Adrenal gland (tissue), 12 donors: ENCODE data around the gene C4B. TPM values are rescaled to one million over a fixed set of nuclear protein-coding genes. Genes with fewer than 3 reads are reported as not detected.
A peak's percentile ranks its signal among the peaks of the same experiment; 100 is the strongest.

Experiments used
- DNase-seq, 7 donors: peaks; one replicate each; pipeline ENCODE4 v3.0.0-alpha.2; 2019 to 2020
- H3K27ac ChIP-seq, 5 donors: fragments of 200-600 bp; sonication (generic) in 4 of 5; 1 replicate in 3 of 5; 2 replicates in 2 of 5; pipeline versions ENCODE4 v1.5.1 to v1.8.0; 2016 to 2020; ENCODE audit warnings: mild to moderate bottlenecking in 1 of 5
- H3K27me3 ChIP-seq: fragments of 200-600 bp; 2 replicates; pipeline ENCODE4 v1.8.0; 2021
- H3K36me3 ChIP-seq, 2 donors: fragments of 200-600 bp; replicated peaks in 1 of 2; 1 replicate in 1 of 2; 2 replicates in 1 of 2; pipeline versions ENCODE4 v1.5.1 to v1.8.0; 2018 to 2022
- H3K4me1 ChIP-seq, 2 donors: fragments of 200-600 bp; replicated peaks in 1 of 2; 1 replicate in 1 of 2; 2 replicates in 1 of 2; pipeline versions ENCODE4 v1.5.1 to v1.8.0; 2018 to 2021
- H3K4me3 ChIP-seq, 4 donors: fragments of 200-600 bp; sonication (generic) in 3 of 4; one replicate each; pipeline ENCODE4 v1.5.1; 2016 to 2018
- H3K9me3 ChIP-seq, 3 donors: fragments of 200-600 bp; sonication (generic) in 1 of 3; replicated peaks in 1 of 3; 1 replicate in 2 of 3; 2 replicates in 1 of 3; pipeline versions ENCODE4 v1.5.1 to v1.8.0; 2016 to 2021
- POLR2A ChIP-seq, 2 donors: fragments of 450-650 bp; IDR thresholded peaks; one replicate each; pipeline ENCODE4 v1.6.1; 2017; ENCODE audit warnings: antibody characterized with exemption in 2 of 2, mild to moderate bottlenecking in 2 of 2, moderate library complexity in 1 of 2
- WGBS, 4 donors: extraction: QIAGEN DNeasy Blood & Tissue Kit in 2 of 4; methylation state at CpG; one replicate each; pipeline versions ENCODE4 v1.1.5 to v1.1.7; 2013 to 2017; 5-methylcytosine and 5-hydroxymethylcytosine counted together
- intact Hi-C, 2 donors: fragments of 100-400 bp; cut with DNase I; formaldehyde crosslinking; loops; one replicate each; pipeline versions ENCODE4 v1.14.1 to v1.15.0; 2022 to 2023
- polyA plus RNA-seq, 3 donors: library from polyadenylated mRNA; stranded (reverse); fragments of 200-250 nt in 2 of 3; fragments of 350-450 nt in 1 of 3; fragmentation: Illumina TruSeq in 1 of 3; extraction: RNeasy Lipid Tissue Mini Kit (QIAGEN cat#74804) in 1 of 3; gene quantifications; one replicate each; pipeline ENCODE4 v1.2.3, GENCODE V29; 2013 to 2014
- total RNA-seq, 9 donors: library from RNA; depleted of rRNA in 4 of 9; stranded (reverse); fragments of >200 nt in 4 of 9; fragments of 120-200 nt in 1 of 9; fragmentation: NEBNext Ultra II Directional in 1 of 9; extraction: Animal tissue kit (Norgen Biotek cat#: 25700) in 1 of 9; gene quantifications; one replicate each; pipeline versions ENCODE4 v1.1.0 to v1.2.4, GENCODE V29; 2013 to 2023
- TF ChIP-seq, protein P1 (sequence below), 6 experiments: fragments of 450-650 bp in 4 of 6; fragments of 200-600 bp in 2 of 6; sonication (generic) in 1 of 6; IDR thresholded peaks; 1 replicate in 5 of 6; 2 replicates in 1 of 6; pipeline versions ENCODE4 v1.5.1 to v1.8.0; 2016 to 2021; ENCODE audit warnings: antibody characterized with exemption in 6 of 6, mild to moderate bottlenecking in 2 of 6, moderate library complexity in 1 of 6
- donor health status: healthy with polysubstance abuse.
- donor health status: Bipolar disorder and iron deficiency.
- donor health status: DM: yes; HTN: yes; CAD: no.
- donor health status: DM: no; HTN: no; CAD: no.
- donor health status: DM: no; HTN: no; CAD: no.
- donor health status: DM: yes; HTN: yes; CAD: no.

Gene C4B
- total and polyA plus RNA-seq, 12 donors = 236 to 5,092 (median 1,284) TPM

- 88 to 91% (median 90%) methylated on average over 12 to 14 of the region's 14 CpGs for WGBS, 4 donors
- Histone ChIP-seq H3K27me3 (no peaks in the 10 kb centered on the region), H3K4me3 (no peak overlapping the region), H3K27ac (no peak overlapping the region), H3K9me3 (no peaks in the 10 kb centered on the region), H3K36me3 (no peaks in the 10 kb centered on the region), H3K4me1 (no peaks in the 10 kb centered on the region)
- TF ChIP-seq POLR2A (IDR thresholded peaks at IDR 0.05) = no peak
- TF ChIP-seq, protein P1, sequence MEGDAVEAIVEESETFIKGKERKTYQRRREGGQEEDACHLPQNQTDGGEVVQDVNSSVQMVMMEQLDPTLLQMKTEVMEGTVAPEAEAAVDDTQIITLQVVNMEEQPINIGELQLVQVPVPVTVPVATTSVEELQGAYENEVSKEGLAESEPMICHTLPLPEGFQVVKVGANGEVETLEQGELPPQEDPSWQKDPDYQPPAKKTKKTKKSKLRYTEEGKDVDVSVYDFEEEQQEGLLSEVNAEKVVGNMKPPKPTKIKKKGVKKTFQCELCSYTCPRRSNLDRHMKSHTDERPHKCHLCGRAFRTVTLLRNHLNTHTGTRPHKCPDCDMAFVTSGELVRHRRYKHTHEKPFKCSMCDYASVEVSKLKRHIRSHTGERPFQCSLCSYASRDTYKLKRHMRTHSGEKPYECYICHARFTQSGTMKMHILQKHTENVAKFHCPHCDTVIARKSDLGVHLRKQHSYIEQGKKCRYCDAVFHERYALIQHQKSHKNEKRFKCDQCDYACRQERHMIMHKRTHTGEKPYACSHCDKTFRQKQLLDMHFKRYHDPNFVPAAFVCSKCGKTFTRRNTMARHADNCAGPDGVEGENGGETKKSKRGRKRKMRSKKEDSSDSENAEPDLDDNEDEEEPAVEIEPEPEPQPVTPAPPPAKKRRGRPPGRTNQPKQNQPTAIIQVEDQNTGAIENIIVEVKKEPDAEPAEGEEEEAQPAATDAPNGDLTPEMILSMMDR (IDR thresholded peaks at IDR 0.05) = no peak
- no peak for DNase-seq
- intact Hi-C loops = no loop called here
Observed at GRCh38 chr6:32068867-32069266, 54.3 kb downstream of the C4B start.

DNA sequence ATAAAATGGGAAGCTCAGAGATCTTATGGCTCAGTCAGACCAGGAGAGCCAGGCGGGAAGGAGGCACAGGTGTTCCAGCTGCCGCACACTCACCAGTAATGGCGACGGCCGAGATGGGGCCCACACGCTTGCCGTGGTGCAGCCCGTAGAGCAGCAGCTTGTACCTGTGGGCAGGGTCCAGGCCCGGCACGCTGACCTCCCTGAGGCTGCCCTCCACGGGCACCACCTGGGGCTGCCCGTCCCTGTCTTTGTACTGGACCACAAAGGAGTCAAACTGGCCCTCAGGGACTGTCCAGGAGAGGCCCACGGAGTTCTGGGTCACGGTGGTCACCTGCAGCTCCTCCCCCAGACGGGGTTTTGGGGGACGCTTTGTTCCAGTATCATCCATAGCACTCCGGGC, 54.9 kb downstream of the C4B start:
- intact Hi-C loops = no loop called here
- DNase-seq = no peak
- TF ChIP-seq POLR2A (IDR thresholded peaks at IDR 0.05) = no peak
- TF ChIP-seq, protein P1 (IDR thresholded peaks at IDR 0.05) = no peak

DNA sequence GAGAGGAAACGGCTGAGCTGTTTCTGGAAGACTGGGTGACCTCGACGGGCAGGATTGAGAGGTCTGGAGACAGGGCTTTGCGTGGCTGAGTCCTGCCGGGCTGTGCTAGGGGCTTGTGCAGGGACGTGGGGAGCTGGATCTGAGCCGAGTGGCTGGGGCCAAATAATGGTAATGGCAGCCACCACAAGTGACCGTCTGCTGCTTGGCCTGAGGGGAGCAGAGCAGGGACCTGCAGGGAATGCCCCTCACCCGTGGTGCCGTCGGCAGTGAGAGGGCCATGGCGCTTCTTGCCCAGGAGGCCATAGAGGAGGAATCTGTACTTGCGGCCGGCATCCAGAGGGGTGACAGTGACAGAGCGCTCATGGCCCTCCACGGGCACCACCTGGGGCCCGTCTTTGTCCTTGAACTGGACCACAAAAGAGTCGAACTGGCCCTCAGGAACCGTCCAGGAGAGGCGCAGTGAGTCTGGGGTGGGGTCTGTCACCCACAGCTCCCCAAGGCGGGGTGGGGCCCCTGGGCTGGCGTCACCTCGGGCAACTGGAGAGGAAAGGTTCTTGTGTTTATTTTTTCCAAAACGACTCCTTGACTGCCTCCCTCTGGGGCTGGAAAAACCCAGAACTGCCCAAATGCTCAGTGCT, 55.4 kb downstream of the C4B start:
- Histone ChIP-seq H3K27me3 (no peaks in the 10 kb centered on the region), H3K27ac (peak overlapping the region in 1 of 5 donors; percentile 63), H3K4me1 (no peaks in the 10 kb centered on the region), H3K9me3 (no peaks in the 10 kb centered on the region), H3K4me3 (no peak overlapping the region), H3K36me3 (no peaks in the 10 kb centered on the region)
- WGBS, 4 donors = 77 to 90% (median 83%) methylated on average over 15 to 24 of the region's 24 CpGs
- DNase-seq = no peak
- intact Hi-C loops = no loop called here
- TF ChIP-seq POLR2A (IDR thresholded peaks at IDR 0.05) = no peak
- TF ChIP-seq, protein P1 (IDR thresholded peaks at IDR 0.05) = no peak

More for the DNA sequence above, 54.9 kb downstream of the C4B start:
- Histone ChIP-seq H3K9me3 (no peaks in the 10 kb centered on the region), H3K27ac (no peak overlapping the region), H3K4me3 (no peak overlapping the region), H3K36me3 (no peaks in the 10 kb centered on the region), H3K27me3 (no peaks in the 10 kb centered on the region), H3K4me1 (no peaks in the 10 kb centered on the region)
- WGBS, 4 donors = 91 to 93% (median 92%) methylated on average over 14 to 17 of the region's 17 CpGs

DNA sequence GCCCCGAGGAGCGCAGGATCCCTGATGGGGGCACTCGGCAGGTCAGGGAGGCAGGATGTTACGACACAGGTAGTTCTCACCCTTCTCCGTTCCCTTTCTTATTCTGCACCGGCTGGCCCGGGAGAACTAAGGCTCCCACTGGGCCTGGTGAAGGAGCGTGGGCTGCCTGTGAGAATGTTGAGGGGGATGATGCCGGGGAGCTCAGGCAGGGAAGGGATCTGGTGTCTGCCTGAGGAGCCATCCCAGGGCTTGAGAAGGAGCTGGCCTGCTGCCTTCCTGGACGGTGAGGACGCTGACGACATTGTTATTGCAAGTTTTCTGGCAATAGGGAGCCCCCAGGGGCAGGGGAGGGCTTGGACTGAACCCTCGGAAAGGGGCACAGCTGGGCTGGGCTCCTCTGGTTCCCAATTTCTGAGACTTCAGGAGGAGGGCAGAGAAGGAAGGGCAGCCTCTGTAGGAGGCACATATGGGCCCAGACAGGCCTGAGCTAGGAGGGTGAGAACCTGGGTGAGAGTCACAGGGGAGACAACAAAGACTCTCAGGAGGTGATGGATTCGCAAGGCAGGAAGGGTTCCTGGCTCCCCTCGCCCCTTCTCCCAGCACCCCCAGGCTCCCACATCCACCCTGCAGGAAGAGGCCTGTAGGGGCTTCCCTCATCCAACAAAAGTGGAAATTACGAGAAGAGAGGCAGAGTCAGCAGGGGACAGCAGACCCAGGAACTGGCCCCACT, 56.4 kb downstream of the C4B start:
- no peaks in the 10 kb centered on the region for H3K9me3 ChIP-seq
- H3K4me1 ChIP-seq = no peaks in the 10 kb centered on the region
- no peaks in the 10 kb centered on the region for H3K36me3 ChIP-seq
- H3K4me3 ChIP-seq = no peak overlapping the region
- intact Hi-C loops = no loop called here
- no peak for DNase-seq
- H3K27ac ChIP-seq = peak overlapping the region in 2 of 5 donors; percentile 26 to 63
- no peaks in the 10 kb centered on the region for H3K27me3 ChIP-seq
- WGBS, 4 donors = 77 to 85% (median 81%) methylated on average over 12 to 16 of the region's 16 CpGs
- TF ChIP-seq, protein P1 (IDR thresholded peaks at IDR 0.05) = no peak
- TF ChIP-seq POLR2A (IDR thresholded peaks at IDR 0.05) = no peak
